Testis (tissue), 3 donors: ENCODE data around the gene DDT. TPM values are rescaled to one million over a fixed set of nuclear protein-coding genes. Genes with fewer than 3 reads are reported as not detected.
A peak's percentile ranks its signal among the peaks of the same experiment; 100 is the strongest.
"Not testable (repeated sequence)": the region's sequence is repeated elsewhere in the genome, so short reads cannot be mapped to it uniquely, and the experiment has no call there.

Experiments used
- DNase-seq: peaks from one replicate; pipeline ENCODE4 v3.0.0-alpha.2; 2019
- H3K27ac ChIP-seq, 2 donors: fragments of 200-600 bp; sonication (generic); one replicate each; pipeline ENCODE4 v1.5.1; 2019
- H3K27me3 ChIP-seq: fragments of 200-600 bp; sonication (generic); one replicate; pipeline ENCODE4 v1.5.1; 2019
- H3K36me3 ChIP-seq: fragments of 200-600 bp; sonication (generic); one replicate; pipeline ENCODE4 v1.5.1; 2017; ENCODE audit warnings: low read depth; ENCODE audit errors: missing control alignments
- H3K4me1 ChIP-seq: fragments of 200-600 bp; sonication (generic); one replicate; pipeline ENCODE4 v1.5.1; 2019
- H3K4me3 ChIP-seq, 2 donors: fragments of 200-600 bp; sonication (generic); one replicate each; pipeline ENCODE4 v1.5.1; 2017 to 2019
- H3K9me3 ChIP-seq: fragments of 200-600 bp; sonication (generic); one replicate; pipeline ENCODE4 v1.5.1; 2017
- WGBS, 2 donors: methylation state at CpG; one replicate each; pipeline ENCODE4 v1.1.5; 2018; 5-methylcytosine and 5-hydroxymethylcytosine counted together
- intact Hi-C: fragments of 100-400 bp; cut with DNase I; formaldehyde crosslinking; loops from one replicate; pipeline ENCODE4 v1.15.1; 2023; ENCODE audit warnings: low total_unique reads
- polyA plus RNA-seq: library from polyadenylated mRNA; stranded (reverse); fragments of 350-450 nt; fragmentation: Illumina TruSeq; extraction: RNeasy Lipid Tissue Mini Kit (QIAGEN cat#74804); gene quantifications from one replicate; pipeline ENCODE4 v1.2.3, GENCODE V29; 2014; ENCODE audit warnings: low read depth, low replicate concordance; ENCODE audit not compliant: insufficient read depth
- total RNA-seq, 2 donors: library from RNA; depleted of rRNA; stranded (reverse); fragments of >200 nt; gene quantifications; one replicate each; pipeline ENCODE4 v1.2.3, GENCODE V29; 2016
- TF ChIP-seq, protein P1 (sequence below), 3 experiments: fragments of 450-650 bp in 2 of 3; fragments of 200-600 bp in 1 of 3; sonication (generic) in 1 of 3; IDR thresholded peaks; one replicate each; pipeline ENCODE4 v1.5.1; 2016 to 2019; ENCODE audit warnings: antibody characterized with exemption in 3 of 3, mild to moderate bottlenecking in 2 of 3, moderate library complexity in 1 of 3

The DDT gene
- total and polyA plus RNA-seq, 3 donors from 2014 or later: 79.7 to 80.5 (median 80.0) TPM

DNA sequence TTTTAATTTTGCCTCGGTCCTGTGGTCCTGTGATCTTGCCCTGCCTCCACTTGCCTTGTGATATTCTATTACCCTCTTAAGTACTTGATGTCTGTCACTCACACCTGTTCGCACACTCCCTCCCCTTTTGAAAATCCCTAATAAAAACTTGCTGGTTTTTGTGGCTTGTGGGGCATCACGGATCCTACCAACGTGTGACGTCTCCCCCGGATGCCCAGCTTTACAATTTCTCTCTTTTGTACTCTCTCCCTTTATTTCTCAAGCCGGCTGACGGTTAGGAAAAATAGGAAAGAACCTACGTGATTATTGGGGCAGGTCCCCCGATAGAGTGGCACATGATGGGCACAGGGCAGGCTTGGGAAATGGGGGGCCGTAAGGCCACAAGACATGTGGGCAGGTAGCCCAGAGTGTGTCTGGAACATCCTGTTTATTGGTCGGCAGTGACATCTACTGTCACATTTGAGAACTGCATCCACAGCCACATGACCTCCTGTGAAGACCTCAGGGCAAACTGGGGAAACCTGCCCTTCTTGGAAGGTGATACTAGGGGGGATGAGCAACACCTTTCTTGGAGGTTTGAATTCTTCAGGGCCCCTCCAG, 17.8 kb downstream of the DDT start:
- H3K4me3 ChIP-seq, intact Hi-C loops, H3K9me3 ChIP-seq, H3K36me3 ChIP-seq, H3K27ac ChIP-seq, H3K4me1 ChIP-seq, H3K27me3 ChIP-seq: not testable (repeated sequence)
- DNase-seq: peak; percentile 91
- WGBS, 2 donors: 34 to 49% methylated on average over 12 of the region's 12 CpGs
- TF ChIP-seq, protein P1, sequence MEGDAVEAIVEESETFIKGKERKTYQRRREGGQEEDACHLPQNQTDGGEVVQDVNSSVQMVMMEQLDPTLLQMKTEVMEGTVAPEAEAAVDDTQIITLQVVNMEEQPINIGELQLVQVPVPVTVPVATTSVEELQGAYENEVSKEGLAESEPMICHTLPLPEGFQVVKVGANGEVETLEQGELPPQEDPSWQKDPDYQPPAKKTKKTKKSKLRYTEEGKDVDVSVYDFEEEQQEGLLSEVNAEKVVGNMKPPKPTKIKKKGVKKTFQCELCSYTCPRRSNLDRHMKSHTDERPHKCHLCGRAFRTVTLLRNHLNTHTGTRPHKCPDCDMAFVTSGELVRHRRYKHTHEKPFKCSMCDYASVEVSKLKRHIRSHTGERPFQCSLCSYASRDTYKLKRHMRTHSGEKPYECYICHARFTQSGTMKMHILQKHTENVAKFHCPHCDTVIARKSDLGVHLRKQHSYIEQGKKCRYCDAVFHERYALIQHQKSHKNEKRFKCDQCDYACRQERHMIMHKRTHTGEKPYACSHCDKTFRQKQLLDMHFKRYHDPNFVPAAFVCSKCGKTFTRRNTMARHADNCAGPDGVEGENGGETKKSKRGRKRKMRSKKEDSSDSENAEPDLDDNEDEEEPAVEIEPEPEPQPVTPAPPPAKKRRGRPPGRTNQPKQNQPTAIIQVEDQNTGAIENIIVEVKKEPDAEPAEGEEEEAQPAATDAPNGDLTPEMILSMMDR (IDR thresholded peaks at IDR 0.05): peak; percentile 75 to 91 (median 81)

DNA sequence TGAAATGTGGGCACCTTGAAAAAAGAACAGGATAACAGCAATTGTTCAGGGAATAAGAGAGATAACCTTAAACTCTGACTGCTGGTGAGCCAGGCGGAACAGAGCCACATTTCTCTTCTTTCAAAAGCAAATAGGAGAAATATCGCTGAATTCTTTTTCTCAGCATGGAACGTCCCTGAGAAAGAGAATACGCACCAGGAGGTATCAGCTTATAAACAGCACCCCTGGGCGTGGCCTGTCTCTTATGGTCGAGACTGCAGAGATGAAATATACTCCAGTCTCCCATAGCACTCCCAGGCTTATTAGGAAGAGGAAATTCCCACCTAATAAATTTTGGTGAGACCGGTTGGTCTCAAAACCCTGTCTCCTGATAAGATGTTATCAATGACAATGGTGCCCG, 18.4 kb downstream of the DDT start:
- H3K27ac ChIP-seq, H3K4me3 ChIP-seq, intact Hi-C loops, H3K4me1 ChIP-seq, DNase-seq, H3K9me3 ChIP-seq, H3K27me3 ChIP-seq, H3K36me3 ChIP-seq: not testable (repeated sequence)
- WGBS, 2 donors: 70 to 79% methylated on average over 8 of the region's 8 CpGs

DNA sequence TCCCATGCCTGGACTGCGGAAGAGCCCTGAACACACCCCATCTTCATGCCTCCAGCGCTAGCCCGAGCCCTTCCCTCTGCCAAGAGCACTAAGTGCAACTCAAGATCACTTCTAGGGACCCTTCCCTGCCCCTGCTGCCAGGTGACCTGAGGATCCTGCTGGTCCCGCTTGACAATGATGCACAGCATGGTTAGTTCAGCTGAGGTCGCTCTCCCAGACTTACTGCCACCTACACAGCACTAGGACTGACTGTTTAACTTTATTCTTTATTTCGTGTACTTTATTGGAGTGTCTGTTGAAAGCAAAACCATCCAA, 19.3 kb downstream of the DDT start:
- intact Hi-C loops, H3K9me3 ChIP-seq, H3K36me3 ChIP-seq, H3K4me1 ChIP-seq, DNase-seq, H3K4me3 ChIP-seq, H3K27ac ChIP-seq, H3K27me3 ChIP-seq: not testable (repeated sequence)
- 86 to 92% methylated on average over 5 to 6 of the region's 6 CpGs for WGBS, 2 donors

DNA sequence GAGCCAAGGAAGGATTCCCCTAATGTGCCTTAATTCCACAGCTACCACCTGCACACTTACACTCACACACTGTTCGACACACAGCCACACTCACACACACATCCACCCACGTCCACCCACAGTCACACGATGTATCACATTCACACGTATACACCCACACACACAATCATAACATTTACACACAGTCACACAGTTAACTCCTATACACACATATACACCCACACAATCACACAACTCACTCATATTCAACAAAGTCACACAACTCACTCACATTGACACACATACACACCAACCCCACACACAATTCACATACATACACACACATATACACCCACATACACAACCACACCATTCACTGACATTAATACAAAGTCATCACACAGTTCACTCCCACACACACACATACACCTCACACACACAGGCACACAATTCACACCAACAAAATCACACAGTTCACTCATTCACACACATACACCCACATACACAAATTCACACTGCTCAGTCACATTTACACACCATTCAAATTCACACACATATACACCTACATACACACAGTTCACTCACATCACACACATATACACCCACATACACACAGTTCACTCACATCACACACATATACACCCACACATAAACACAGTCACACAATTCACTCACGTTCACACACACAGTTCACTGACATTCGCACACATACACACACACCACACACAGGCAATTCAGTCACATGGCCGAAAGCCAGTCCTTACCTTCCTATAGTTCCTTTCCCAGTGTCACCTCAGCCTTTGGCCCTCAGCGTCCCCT, 19.8 kb downstream of the DDT start:
- H3K27ac ChIP-seq, H3K36me3 ChIP-seq, H3K4me1 ChIP-seq, DNase-seq, H3K27me3 ChIP-seq, H3K4me3 ChIP-seq, H3K9me3 ChIP-seq, intact Hi-C loops: not testable (repeated sequence)
- WGBS, 2 donors: 71 to 82% methylated on average over 8 of the region's 8 CpGs

DNA sequence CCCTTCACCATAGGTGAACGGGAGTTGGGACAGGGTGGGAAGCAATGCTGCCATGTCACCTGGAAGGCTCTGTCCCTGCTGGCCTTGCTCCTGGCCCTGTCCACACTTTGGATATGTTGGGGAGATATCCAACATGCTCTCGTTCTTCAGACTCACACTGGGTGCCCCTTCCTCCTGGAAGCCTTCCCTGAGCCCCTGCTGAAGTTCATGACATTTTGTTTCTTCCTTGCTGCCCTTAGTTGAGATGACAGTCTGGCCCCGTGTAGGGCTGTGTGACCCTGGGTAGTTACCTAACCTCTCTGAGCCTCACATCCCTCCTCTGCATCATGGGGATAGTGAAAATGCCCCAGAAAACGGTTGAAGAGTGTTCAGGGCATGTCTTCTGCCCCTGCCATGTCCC, 20.8 kb downstream of the DDT start:
- H3K27ac ChIP-seq, H3K4me1 ChIP-seq, H3K36me3 ChIP-seq, H3K9me3 ChIP-seq, H3K4me3 ChIP-seq, DNase-seq, intact Hi-C loops, H3K27me3 ChIP-seq: not testable (repeated sequence)
- 74 to 83% methylated on average over 3 to 4 of the region's 4 CpGs for WGBS, 2 donors

DNA sequence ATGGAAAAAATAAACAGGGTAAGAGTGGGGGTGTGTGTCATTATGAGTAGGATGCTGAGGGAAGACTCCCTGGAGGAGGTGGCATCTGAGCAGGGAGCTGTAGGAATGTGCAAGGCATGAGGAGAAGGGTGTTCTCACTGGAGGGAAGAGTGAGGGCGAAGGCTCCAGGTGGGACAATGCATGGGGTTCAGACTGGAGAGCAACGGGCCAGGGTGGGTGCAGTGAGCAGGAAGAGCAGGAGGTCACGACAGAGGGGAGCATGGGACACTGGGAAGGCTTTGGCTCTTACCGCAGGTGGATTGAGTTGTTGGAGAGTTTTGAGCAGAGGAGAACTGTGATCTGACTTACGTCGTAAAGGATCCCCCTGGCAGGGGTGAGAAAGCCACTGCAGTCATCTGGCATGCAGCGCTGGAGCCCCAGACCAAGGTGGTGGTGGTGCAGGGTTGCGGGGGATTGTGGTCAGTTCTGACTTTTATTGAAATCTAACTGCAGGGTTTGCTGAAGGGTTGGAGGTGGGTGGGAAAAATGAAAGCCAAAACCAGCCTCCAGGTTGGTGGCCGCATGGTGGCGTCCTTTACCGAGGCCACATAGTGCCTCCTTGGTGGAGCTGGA, 21.3 kb downstream of the DDT start:
- H3K27ac ChIP-seq, H3K4me1 ChIP-seq, H3K36me3 ChIP-seq, H3K9me3 ChIP-seq, intact Hi-C loops, DNase-seq, H3K4me3 ChIP-seq, H3K27me3 ChIP-seq: not testable (repeated sequence)
- WGBS, 2 donors: 72 to 79% methylated on average over 10 to 11 of the region's 11 CpGs

DNA sequence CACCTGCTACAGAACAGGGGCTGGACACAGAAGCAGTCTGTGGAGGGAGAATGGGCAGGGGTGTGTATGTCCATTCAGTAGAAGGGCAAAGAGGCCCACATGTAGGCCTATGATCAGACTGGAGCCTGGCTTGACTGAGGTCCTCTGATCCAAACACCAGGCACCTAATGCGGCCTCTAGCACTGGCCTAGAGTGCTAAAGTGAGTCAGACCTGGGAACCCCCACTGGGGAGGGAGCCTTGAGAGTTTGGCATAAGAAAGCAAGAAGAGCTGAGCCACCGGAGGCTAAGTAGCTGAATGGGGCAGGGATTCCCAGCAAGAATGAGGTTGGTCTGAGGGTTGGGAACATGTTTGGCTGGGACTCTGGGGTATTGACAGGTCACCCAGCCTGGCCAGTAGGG, 22.9 kb downstream of the DDT start:
- intact Hi-C loops: not testable (repeated sequence)

DNA sequence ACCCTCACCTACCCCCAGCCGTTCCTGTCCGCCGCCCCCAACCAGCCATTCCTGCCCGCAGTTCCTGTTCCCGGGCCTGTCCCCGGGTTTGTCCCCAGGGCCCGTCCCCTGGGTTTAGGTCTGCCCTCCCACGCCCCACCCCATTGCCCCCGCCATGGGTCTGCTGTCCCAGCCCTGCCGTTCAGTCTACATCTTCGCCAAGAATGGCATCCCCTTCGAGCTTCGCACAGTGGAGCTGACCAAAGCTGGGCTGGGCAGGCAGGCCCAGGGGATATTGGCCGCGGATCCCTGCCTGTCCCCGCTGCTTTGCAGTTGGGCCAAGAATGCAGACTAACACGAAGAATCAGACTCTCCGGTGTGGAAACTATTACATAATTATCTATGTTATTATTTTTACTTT, 24.5 kb downstream of the DDT start:
- H3K4me3 ChIP-seq, H3K4me1 ChIP-seq, H3K9me3 ChIP-seq, H3K27me3 ChIP-seq, DNase-seq, H3K27ac ChIP-seq, H3K36me3 ChIP-seq, intact Hi-C loops: not testable (repeated sequence)
- WGBS, 2 donors: 80 to 82% methylated on average over 18 of the region's 18 CpGs

More for the DNA sequence above, 22.9 kb downstream of the DDT start:
- 63 to 100% methylated on average over 1 of the region's 2 CpGs for WGBS, 2 donors
- H3K4me3 ChIP-seq, H3K9me3 ChIP-seq, H3K4me1 ChIP-seq, DNase-seq, H3K27me3 ChIP-seq, H3K27ac ChIP-seq, H3K36me3 ChIP-seq: not testable (repeated sequence)

DNA sequence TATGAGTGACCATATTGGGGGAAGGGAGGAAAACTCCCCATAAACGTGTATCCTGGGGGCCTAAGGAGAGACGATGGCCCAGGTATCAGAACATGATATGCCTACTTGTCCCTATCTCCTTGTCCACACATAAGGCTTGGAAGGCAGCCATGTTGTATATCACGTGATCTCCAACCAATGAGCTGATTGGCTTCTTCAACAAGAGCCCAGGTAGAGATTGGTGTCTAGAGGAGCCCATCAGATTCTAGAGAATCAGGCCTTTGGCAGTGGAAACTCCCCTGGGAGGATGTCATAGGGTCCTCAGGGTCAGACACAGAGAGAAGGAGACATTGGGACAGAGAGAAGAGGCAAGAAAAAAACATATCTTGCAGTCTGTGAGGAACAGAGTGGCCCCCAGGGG, 26.9 kb downstream of the DDT start:
- H3K27ac ChIP-seq, DNase-seq, H3K27me3 ChIP-seq, H3K4me3 ChIP-seq, intact Hi-C loops, H3K36me3 ChIP-seq, H3K9me3 ChIP-seq, H3K4me1 ChIP-seq: not testable (repeated sequence)
- 59% methylated on average over 3 of the region's 3 CpGs; no CpG with 5 or more reads in 1 of the 2 donors for WGBS, 2 donors

DNA sequence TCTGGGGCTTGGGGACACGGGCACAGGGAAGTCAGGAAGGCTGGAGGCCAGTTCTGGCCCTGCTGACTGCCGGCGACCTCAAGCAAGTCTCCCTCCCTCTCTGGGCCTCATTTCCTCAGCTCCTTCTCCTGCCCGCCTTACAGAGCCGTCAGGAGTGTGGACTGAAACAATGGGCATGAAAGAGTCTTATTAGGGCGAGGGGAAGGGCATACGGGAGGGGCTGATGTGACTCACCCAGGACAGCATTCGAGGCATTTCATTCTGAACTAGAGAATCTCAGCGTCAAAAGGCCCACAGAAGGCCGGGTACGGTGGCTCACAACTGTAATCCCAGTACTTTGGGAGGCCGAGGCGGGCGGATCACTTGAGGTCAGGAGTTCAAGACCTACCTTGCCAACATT, 34.1 kb downstream of the DDT start:
- intact Hi-C loops: not testable (repeated sequence)

More for the DNA sequence above, 34.1 kb downstream of the DDT start:
- not testable (repeated sequence) for H3K27me3 ChIP-seq, H3K4me3 ChIP-seq, H3K27ac ChIP-seq, DNase-seq, H3K4me1 ChIP-seq, H3K36me3 ChIP-seq, H3K9me3 ChIP-seq
- 100% methylated on average over 5 of the region's 14 CpGs; no CpG with 5 or more reads in 1 of the 2 donors for WGBS, 2 donors
